ENCODE data around the gene ACTL9. TPM values are rescaled to one million over a fixed set of nuclear protein-coding genes. Genes with fewer than 3 reads are reported as not detected.

Gene ACTL9
- total and polyA plus RNA-seq, 10 of the 15 experiments (the other 5 are each of a cell fraction or from before 2014, with no cell fraction given) = not detected

GRCh38 chr19:8722032-8722431, 23.4 kb upstream of the ACTL9 start (continued):
- TF ChIP-seq SUPT20H (IDR thresholded peaks at IDR 0.05; ENCODE audit: borderline replicate concordance, control insufficient read depth, low read depth, low read length) (no peak), REST (IDR thresholded peaks at IDR 0.05; ENCODE audit: low read depth, low read length) (no peak), BACH1 (IDR thresholded peaks at IDR 0.05; ENCODE audit: borderline replicate concordance) (no peak), MEF2B (IDR thresholded peaks at IDR 0.05; ENCODE audit: partially characterized antibody, poor library complexity, severe bottlenecking) (no peak), GATAD2B (conservative IDR thresholded peaks at IDR 0.05; ENCODE audit: low read depth) (no peak), BMI1 (IDR thresholded peaks at IDR 0.05; ENCODE audit: borderline replicate concordance) (no peak), E2F8 (IDR thresholded peaks at IDR 0.05; ENCODE audit: low read depth, partially characterized antibody) (no peak), PBX3 (IDR thresholded peaks at IDR 0.05; ENCODE audit: insufficient replicate concordance, low read depth, low read length) (no peak)

All from GM12878 (cell line).